Fibroblast of villous mesenchyme (primary cell): Measurements from ENCODE around the gene TNRC6A. TPM values are rescaled to one million over a fixed set of nuclear protein-coding genes. Genes with fewer than 3 reads are reported as not detected.

ENCODE experiments used
- DNase-seq: peaks from one replicate; pipeline ENCODE4 v3.0.0-alpha.2; 2010; ENCODE audit warnings: low read depth
- H3K4me3 ChIP-seq: 2 replicates; pipeline ENCODE4 v1.5.1; 2011; ENCODE audit warnings: low read depth, mild to moderate bottlenecking, low read length
- CTCF ChIP-seq: IDR thresholded peaks from 2 replicates; pipeline ENCODE4 v1.5.1; 2012; ENCODE audit warnings: low read depth, mild to moderate bottlenecking, low read length; ENCODE audit not compliant: insufficient read depth
- total RNA-seq: library from RNA; depleted of rRNA; stranded (reverse); fragments of >200 nt; gene quantifications from 2 replicates; pipeline ENCODE4 v1.2.3, GENCODE V29; 2012

TNRC6A gene
- total RNA-seq, 1 donor: 66.9 TPM

GRCh38 chr16:24769806-24770205 is 40.4 kb downstream of the TNRC6A start:
- no peak for TF ChIP-seq CTCF
- no peak overlapping the region for H3K4me3 ChIP-seq
- DNase-seq: peak; percentile 63

GRCh38 chr16:24771132-24771778 is 41.8 kb downstream of the TNRC6A start:
- H3K4me3 ChIP-seq: no peak overlapping the region
- TF ChIP-seq CTCF: no peak
- peak; percentile 35 for DNase-seq

- H3K4me3 ChIP-seq: no peak overlapping the region
- peak; percentile 37 for DNase-seq
- TF ChIP-seq CTCF: no peak
These were observed 42.3 kb downstream of the TNRC6A start for GRCh38 chr16:24771779-24772157.

- TF ChIP-seq CTCF: no peak
- no peak overlapping the region for H3K4me3 ChIP-seq
- DNase-seq: no peak
These were observed 44.4 kb downstream of the TNRC6A start for GRCh38 chr16:24773771-24774427.

GRCh38 chr16:24774510-24774909 is 45.1 kb downstream of the TNRC6A start:
- TF ChIP-seq CTCF: no peak
- no peak overlapping the region for H3K4me3 ChIP-seq
- no peak for DNase-seq

- DNase-seq: peak; percentile 61
- no peak for TF ChIP-seq CTCF
These were observed 46.0 kb downstream of the TNRC6A start for GRCh38 chr16:24775455-24775854.

More at GRCh38 chr16:24775455-24775854, 46.0 kb downstream of the TNRC6A start:
- no peak overlapping the region for H3K4me3 ChIP-seq
